ENCODE data around the gene WASL.
"Not testable (repeated sequence)": the region's sequence is repeated elsewhere in the genome, so short reads cannot be mapped to it uniquely, and the experiment has no call there.

WASL gene

GRCh38 chr7:123723913-123724312 lies 24.9 kb downstream of the WASL start:
- Histone ChIP-seq H3K4me1 (peaks cover 35% of the 10 kb centered on the region), H3K27me3 (no peaks in the 10 kb centered on the region), H3K4me2 (peak overlapping the region; percentile 62), H3K36me3 (peaks cover 15% of the 10 kb centered on the region), H3K9ac (no peak overlapping the region), H3K9me3 (no peaks in the 10 kb centered on the region), H3K27ac (peak overlapping the region; percentile 30; the same call in 1 of the 2 replicates), H3K4me3 (no peak overlapping the region), H4K20me1 (peaks cover 88% of the 10 kb centered on the region)
- TF ChIP-seq Cebpa-rat (IDR thresholded peaks at IDR 0.05): no peak

- H3K9ac ChIP-seq, H3K9me3 ChIP-seq, H3K4me3 ChIP-seq, H3K27me3 ChIP-seq, H3K4me2 ChIP-seq, H3K27ac ChIP-seq: not testable (repeated sequence)
- Histone ChIP-seq H3K36me3 (peaks cover 20% of the 10 kb centered on the region), H4K20me1 (peaks cover 88% of the 10 kb centered on the region), H3K4me1 (peaks cover 20% of the 10 kb centered on the region)
Observed at GRCh38 chr7:123720527-123720926, 28.3 kb downstream of the WASL start.

- peaks cover 88% of the 10 kb centered on the region for H4K20me1 ChIP-seq
- H3K4me1 ChIP-seq: peaks cover 12% of the 10 kb centered on the region
- no peak overlapping the region for H3K4me2 ChIP-seq
- no peaks in the 10 kb centered on the region for H3K9me3 ChIP-seq
- no peak overlapping the region for H3K4me3 ChIP-seq
- TF ChIP-seq Cebpa-rat (IDR thresholded peaks at IDR 0.05): no peak
- no peak overlapping the region for H3K27ac ChIP-seq
- H3K27me3 ChIP-seq: no peaks in the 10 kb centered on the region
- peaks cover 20% of the 10 kb centered on the region for H3K36me3 ChIP-seq
- no peak overlapping the region for H3K9ac ChIP-seq
Observed at GRCh38 chr7:123719197-123719721, 29.5 kb downstream of the WASL start.

- Histone ChIP-seq H3K9me3 (no peaks in the 10 kb centered on the region), H3K4me1 (peaks cover 8% of the 10 kb centered on the region; the same call in 1 of the 2 replicates), H3K9ac (no peak overlapping the region), H3K36me3 (peaks cover 20% of the 10 kb centered on the region), H3K27me3 (no peaks in the 10 kb centered on the region), H3K4me3 (no peak overlapping the region), H3K4me2 (no peak overlapping the region), H4K20me1 (peaks cover 88% of the 10 kb centered on the region), H3K27ac (no peak overlapping the region)
- no peak for TF ChIP-seq Cebpa-rat (IDR thresholded peaks at IDR 0.05)
Observed at GRCh38 chr7:123718773-123719172, 30.0 kb downstream of the WASL start.

GRCh38 chr7:123717689-123718088 lies 31.1 kb downstream of the WASL start:
- no peak for TF ChIP-seq Cebpa-rat (IDR thresholded peaks at IDR 0.05)
- H4K20me1 ChIP-seq: peaks cover 89% of the 10 kb centered on the region
- peaks cover 20% of the 10 kb centered on the region for H3K36me3 ChIP-seq
- H3K4me1 ChIP-seq: peaks cover 6% of the 10 kb centered on the region; the same call in 1 of the 2 replicates
- no peak overlapping the region for H3K4me2 ChIP-seq
- H3K27ac ChIP-seq: no peak overlapping the region
- no peaks in the 10 kb centered on the region for H3K9me3 ChIP-seq
- H3K4me3 ChIP-seq: no peak overlapping the region
- H3K9ac ChIP-seq: no peak overlapping the region
- H3K27me3 ChIP-seq: no peaks in the 10 kb centered on the region

- Histone ChIP-seq H3K4me1 (peaks cover 6% of the 10 kb centered on the region; the same call in 1 of the 2 replicates), H3K9ac (no peak overlapping the region), H3K36me3 (peaks cover 17% of the 10 kb centered on the region), H3K9me3 (no peaks in the 10 kb centered on the region), H3K4me2 (no peak overlapping the region), H3K4me3 (no peak overlapping the region), H3K27me3 (no peaks in the 10 kb centered on the region), H3K27ac (no peak overlapping the region), H4K20me1 (peaks cover 85% of the 10 kb centered on the region)
- TF ChIP-seq Cebpa-rat (IDR thresholded peaks at IDR 0.05): no peak
Observed at GRCh38 chr7:123716877-123717276, 31.9 kb downstream of the WASL start.

- Histone ChIP-seq H4K20me1 (peaks cover 87% of the 10 kb centered on the region), H3K4me3 (no peak overlapping the region), H3K9me3 (no peaks in the 10 kb centered on the region), H3K4me2 (no peak overlapping the region), H3K27me3 (no peaks in the 10 kb centered on the region), H3K9ac (no peak overlapping the region), H3K4me1 (peaks cover 6% of the 10 kb centered on the region; the same call in 1 of the 2 replicates), H3K27ac (no peak overlapping the region), H3K36me3 (peaks cover 17% of the 10 kb centered on the region)
- no peak for TF ChIP-seq Cebpa-rat (IDR thresholded peaks at IDR 0.05)
Observed at GRCh38 chr7:123715799-123716198, 33.0 kb downstream of the WASL start.

GRCh38 chr7:123715198-123715597 lies 33.6 kb downstream of the WASL start:
- H3K4me1 ChIP-seq: peaks cover 6% of the 10 kb centered on the region; the same call in 1 of the 2 replicates
- no peak overlapping the region for H3K4me2 ChIP-seq
- TF ChIP-seq Cebpa-rat (IDR thresholded peaks at IDR 0.05): no peak
- peaks cover 87% of the 10 kb centered on the region for H4K20me1 ChIP-seq
- peaks cover 17% of the 10 kb centered on the region for H3K36me3 ChIP-seq
- H3K27ac ChIP-seq: no peak overlapping the region
- no peaks in the 10 kb centered on the region for H3K27me3 ChIP-seq
- no peak overlapping the region for H3K4me3 ChIP-seq
- no peak overlapping the region for H3K9ac ChIP-seq
- no peaks in the 10 kb centered on the region for H3K9me3 ChIP-seq

- Histone ChIP-seq H4K20me1 (peaks cover 85% of the 10 kb centered on the region), H3K9ac (no peak overlapping the region), H3K27me3 (no peaks in the 10 kb centered on the region), H3K27ac (no peak overlapping the region), H3K4me1 (peaks cover 6% of the 10 kb centered on the region; the same call in 1 of the 2 replicates), H3K9me3 (no peaks in the 10 kb centered on the region), H3K36me3 (peaks cover 14% of the 10 kb centered on the region), H3K4me2 (no peak overlapping the region), H3K4me3 (no peak overlapping the region)
- no peak for TF ChIP-seq Cebpa-rat (IDR thresholded peaks at IDR 0.05)
Observed at GRCh38 chr7:123714296-123715080, 34.3 kb downstream of the WASL start.

- peaks cover 17% of the 10 kb centered on the region for H3K36me3 ChIP-seq
- H3K9ac ChIP-seq: no peak overlapping the region
- H3K27ac ChIP-seq: no peak overlapping the region
- H3K27me3 ChIP-seq: no peaks in the 10 kb centered on the region
- no peaks in the 10 kb centered on the region for H3K9me3 ChIP-seq
- TF ChIP-seq Cebpa-rat (IDR thresholded peaks at IDR 0.05): no peak
- no peak overlapping the region for H3K4me3 ChIP-seq
- peaks cover 6% of the 10 kb centered on the region; the same call in 1 of the 2 replicates for H3K4me1 ChIP-seq
- H3K4me2 ChIP-seq: no peak overlapping the region
- peaks cover 78% of the 10 kb centered on the region for H4K20me1 ChIP-seq
Observed at GRCh38 chr7:123712619-123713018, 36.2 kb downstream of the WASL start.

All from BLaER1 (cell line).